CD14-positive monocyte (primary cell): ENCODE results near the gene UGGT1. TPM values are rescaled to one million over a fixed set of nuclear protein-coding genes. Genes with fewer than 3 reads are reported as not detected.

Experiments used
- DNase-seq, 3 donors: peaks; one replicate each; pipeline ENCODE4 v3.0.0-alpha.2; 2011 to 2022
- H2AFZ ChIP-seq: 2 replicates; pipeline ENCODE4 v1.6.0; 2012; ENCODE audit warnings: mild to moderate bottlenecking, low read depth, low read length, inconsistent platforms; ENCODE audit not compliant: insufficient read depth, poor library complexity, severe bottlenecking
- H3K27ac ChIP-seq, 2 donors: 1 replicate in 1 of 2; 2 replicates in 1 of 2; pipeline ENCODE4 v1.5.1; 2012 to 2013; ENCODE audit warnings: low read length in 2 of 2, control low read depth in 1 of 2, inconsistent platforms in 1 of 2, low read depth in 1 of 2, mild to moderate bottlenecking in 1 of 2
- H3K27me3 ChIP-seq, 2 donors: one replicate each; pipeline versions ENCODE4 v1.6.0 to v1.6.1; 2011 to 2013; ENCODE audit warnings: low read length in 2 of 2; ENCODE audit not compliant: control insufficient read depth in 2 of 2, insufficient read depth in 2 of 2
- H3K36me3 ChIP-seq, 2 donors: replicated peaks in 1 of 2; 1 replicate in 1 of 2; 2 replicates in 1 of 2; pipeline versions ENCODE4 v1.5.1 to v1.6.1; 2012 to 2013; ENCODE audit warnings: low read length in 2 of 2, control low read depth in 1 of 2, inconsistent platforms in 1 of 2, mild to moderate bottlenecking in 1 of 2; ENCODE audit not compliant: insufficient read depth in 2 of 2, control insufficient read depth in 1 of 2
- H3K4me1 ChIP-seq, 2 donors: 1 replicate in 1 of 2; 2 replicates in 1 of 2; pipeline versions ENCODE4 v1.5.1 to v1.6.1; 2012 to 2013; ENCODE audit warnings: low read length in 2 of 2, control low read depth in 1 of 2, inconsistent platforms in 1 of 2, mild to moderate bottlenecking in 1 of 2, moderate library complexity in 1 of 2; ENCODE audit not compliant: insufficient read depth in 2 of 2, control insufficient read depth in 1 of 2
- H3K4me2 ChIP-seq: replicated peaks from 2 replicates; pipeline ENCODE3; 2012; ENCODE audit warnings: low read length, moderate library complexity, mild to moderate bottlenecking; ENCODE audit not compliant: poor library complexity, severe bottlenecking; ENCODE audit errors: extremely low read depth
- H3K4me3 ChIP-seq, 3 experiments: fragments of 200-600 bp in 1 of 3; sonication (generic) in 1 of 3; replicated peaks in 1 of 3; 1 replicate in 2 of 3; 2 replicates in 1 of 3; pipeline ENCODE4 v1.5.1; 2011 to 2013; ENCODE audit warnings: low read length in 3 of 3, mild to moderate bottlenecking in 3 of 3, control low read depth in 2 of 3, low read depth in 2 of 3, inconsistent platforms in 1 of 3, moderate library complexity in 1 of 3
- H3K79me2 ChIP-seq: 2 replicates; pipeline ENCODE4 v1.6.0; 2012; ENCODE audit warnings: mild to moderate bottlenecking, control low read depth, inconsistent platforms, low read length, moderate library complexity; ENCODE audit not compliant: insufficient read depth
- H3K9ac ChIP-seq: 2 replicates; pipeline ENCODE4 v1.6.0; 2017; ENCODE audit warnings: low read length, mild to moderate bottlenecking; ENCODE audit not compliant: insufficient read depth, poor library complexity, severe bottlenecking
- H3K9me3 ChIP-seq, 2 donors: replicated peaks in 1 of 2; 1 replicate in 1 of 2; 2 replicates in 1 of 2; pipeline versions ENCODE4 v1.5.1 to v1.6.1; 2012 to 2013; ENCODE audit warnings: low read length in 2 of 2, control low read depth in 1 of 2; ENCODE audit not compliant: control insufficient read depth in 1 of 2, insufficient read depth in 1 of 2
- H4K20me1 ChIP-seq: 2 replicates; pipeline ENCODE4 v1.6.0; 2012; ENCODE audit warnings: mild to moderate bottlenecking, low read length, control low read depth, moderate library complexity; ENCODE audit not compliant: insufficient read depth
- H3K27ac Mint-ChIP-seq, 7 donors: one replicate each; pipeline ENCODE4 v1.8.0; 2020; ENCODE audit warnings: mild to moderate bottlenecking in 7 of 7, mixed read lengths in 7 of 7, moderate library complexity in 6 of 7, inconsistent platforms in 2 of 7
- H3K27me3 Mint-ChIP-seq, 3 donors: one replicate each; pipeline ENCODE4 v1.8.0; 2021 to 2022; ENCODE audit warnings: low read depth in 3 of 3, mild to moderate bottlenecking in 3 of 3, mixed read lengths in 3 of 3, moderate library complexity in 3 of 3, inconsistent platforms in 1 of 3
- H3K36me3 Mint-ChIP-seq, 2 donors: one replicate each; pipeline ENCODE4 v1.8.0; 2020; ENCODE audit warnings: mixed read lengths in 2 of 2, inconsistent platforms in 1 of 2, mild to moderate bottlenecking in 1 of 2
- H3K4me1 Mint-ChIP-seq: one replicate; pipeline ENCODE4 v1.8.0; 2020; ENCODE audit warnings: mild to moderate bottlenecking, mixed read lengths
- H3K4me3 Mint-ChIP-seq, 2 donors: one replicate each; pipeline ENCODE4 v1.8.0; 2020; ENCODE audit warnings: mild to moderate bottlenecking in 2 of 2, mixed read lengths in 2 of 2, moderate library complexity in 1 of 2
- H3K9me3 Mint-ChIP-seq, 7 donors: one replicate each; pipeline ENCODE4 v1.8.0; 2020 to 2022; ENCODE audit warnings: mixed read lengths in 7 of 7, mild to moderate bottlenecking in 6 of 7, moderate library complexity in 6 of 7, inconsistent platforms in 2 of 7
- CTCF ChIP-seq: fragments of 200-600 bp; IDR thresholded peaks from one replicate; pipeline ENCODE4 v1.8.0; 2022; ENCODE audit warnings: antibody characterized with exemption, mild to moderate bottlenecking
- WGBS: methylation state at CpG from one replicate; pipeline ENCODE4 v1.1.5; 2013; ENCODE audit warnings: missing lambda C conversion rate; ENCODE audit not compliant: insufficient coverage; 5-methylcytosine and 5-hydroxymethylcytosine counted together
- intact Hi-C, 2 donors: fragments of 100-400 bp; cut with micrococcal nuclease; formaldehyde crosslinking; loops; one replicate each; pipeline versions ENCODE4 v1.15.0 to v1.15.1; 2023
- polyA plus RNA-seq, 3 donors: library from polyadenylated mRNA; depleted of rRNA in 1 of 3; unstranded in 2 of 3; stranded (reverse) in 1 of 3; fragments of 300-500 nt in 2 of 3; fragments of >200 nt in 1 of 3; fragmentation: Illumina TruSeq in 2 of 3; gene quantifications; 1 replicate in 2 of 3; 2 replicates in 1 of 3; pipeline ENCODE4 v1.2.3, GENCODE V29; 2012 to 2021

UGGT1 gene
- polyA plus RNA-seq, 3 donors, result 8.7 to 15.8 (median 13.8) TPM

DNA sequence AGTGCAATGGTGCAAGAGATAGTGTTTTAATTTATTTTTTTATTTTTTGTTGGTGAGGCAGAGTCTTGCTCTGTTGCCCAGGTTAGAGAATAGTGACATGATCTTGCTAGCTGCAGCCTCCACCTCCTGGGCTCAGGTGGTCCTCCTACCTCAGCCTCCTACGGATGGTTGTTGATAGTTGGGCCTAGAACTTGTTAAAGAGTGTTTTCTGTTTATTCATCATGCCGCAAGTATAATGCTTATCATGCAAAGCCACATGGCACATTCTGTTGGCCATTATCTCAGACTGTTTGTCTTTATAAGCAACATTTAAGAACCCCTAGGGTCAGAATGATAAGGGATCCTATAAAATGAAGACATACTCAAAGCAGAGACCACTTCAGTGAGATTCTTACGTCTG is 1.7 kb downstream of the UGGT1 start:
- WGBS, result no CpG with 5 or more reads among the region's 3 CpGs
- no peak overlapping the region for H3K27ac Mint-ChIP-seq
- Histone ChIP-seq H3K36me3 (peaks cover 1 to 26% of the 10 kb centered on the region in 2 donors), H2AFZ (no peak overlapping the region), H3K4me3 (no peak overlapping the region), H3K9ac (no peak overlapping the region), H3K27ac (peak overlapping the region in 1 of 2 donors; percentile 17), H3K9me3 (no peaks in the 10 kb centered on the region), H3K27me3 (no peaks in the 10 kb centered on the region), H3K79me2 (peaks cover 64% of the 10 kb centered on the region), H3K4me2 (peak overlapping the region; percentile 93), H4K20me1 (peaks cover 38% of the 10 kb centered on the region), H3K4me1 (peaks cover 19 to 38% of the 10 kb centered on the region in 2 donors)
- peaks cover 5 to 9% of the 10 kb centered on the region in 2 donors for H3K36me3 Mint-ChIP-seq
- H3K4me3 Mint-ChIP-seq, result no peak overlapping the region
- no peak for DNase-seq
- H3K4me1 Mint-ChIP-seq, result peaks cover 36% of the 10 kb centered on the region
- intact Hi-C loops, result loop anchor here (5.0 to 10.0 kb wide), 3 partner anchors 65 to 208 kb away; partner anchors contain the start of genes AMMECR1L (in 1 of the 2) and SAP130 (in 1 of the 2)
- H3K27me3 Mint-ChIP-seq, result no peaks in the 10 kb centered on the region
- peaks cover 0 to 4% (median 0%) of the 10 kb centered on the region in 7 donors for H3K9me3 Mint-ChIP-seq
- TF ChIP-seq CTCF, result no peak

- H3K27me3 ChIP-seq, result no peaks in the 10 kb centered on the region
- H3K4me1 ChIP-seq, result peaks cover 19 to 38% of the 10 kb centered on the region in 2 donors
- H3K36me3 ChIP-seq, result peaks cover 12 to 37% of the 10 kb centered on the region in 2 donors
- WGBS, result 83% methylated on average over 3 of the region's 5 CpGs
- H3K79me2 ChIP-seq, result peaks cover 75% of the 10 kb centered on the region
- Mint-ChIP-seq H3K36me3 (peaks cover 16 to 20% of the 10 kb centered on the region in 2 donors), H3K27ac (peak overlapping the region in 1 of 7 donors; percentile 41), H3K9me3 (peaks cover 0 to 4% (median 0%) of the 10 kb centered on the region in 7 donors), H3K4me3 (no peak overlapping the region), H3K27me3 (no peaks in the 10 kb centered on the region), H3K4me1 (peaks cover 36% of the 10 kb centered on the region)
- H3K9ac ChIP-seq, result no peak overlapping the region
- intact Hi-C loops, result loop anchor here (5.0 to 10.0 kb wide), 3 partner anchors 66 to 209 kb away; partner anchors contain the start of genes AMMECR1L (in 1 of the 2) and SAP130 (in 1 of the 2)
- peak overlapping the region in 1 of 2 donors; percentile 21 for H3K27ac ChIP-seq
- H3K9me3 ChIP-seq, result no peaks in the 10 kb centered on the region
- no peak for DNase-seq
- no peak overlapping the region for H3K4me3 ChIP-seq
- H4K20me1 ChIP-seq, result peaks cover 48% of the 10 kb centered on the region
- no peak for TF ChIP-seq CTCF
- no peak overlapping the region for H2AFZ ChIP-seq
- no peak overlapping the region for H3K4me2 ChIP-seq
These were observed 2.8 kb downstream of the UGGT1 start for GRCh38 chr2:128093762-128094161.
